DOHH2 (cell line): Measurements from ENCODE around the gene CCDC85A.

Experiments
- H3F3A ChIP-seq: fragments of 200-600 bp; sonication (generic), shearing (Covaris generic); 2 replicates; pipeline ENCODE4 v1.6.0; 2016; ENCODE audit warnings: antibody characterized with exemption, mild to moderate bottlenecking; ENCODE audit not compliant: control insufficient read depth, insufficient read depth
- H3K27ac ChIP-seq: fragments of 200-600 bp; sonication (generic); 2 replicates; pipeline ENCODE4 v1.5.1; 2014; ENCODE audit warnings: low read depth, mild to moderate bottlenecking, low read length, moderate library complexity
- H3K27me3 ChIP-seq: fragments of 200-600 bp; sonication (generic); 2 replicates; pipeline ENCODE4 v1.6.1; 2014; ENCODE audit warnings: mild to moderate bottlenecking, low read length, mixed read lengths; ENCODE audit not compliant: control insufficient read depth
- H3K36me3 ChIP-seq: fragments of 200-600 bp; sonication (generic); 2 replicates; pipeline ENCODE4 v1.6.1; 2014; ENCODE audit warnings: mild to moderate bottlenecking, low read length, moderate library complexity, mixed read lengths; ENCODE audit not compliant: control insufficient read depth
- H3K4me1 ChIP-seq: fragments of 200-600 bp; sonication (generic); 2 replicates; pipeline ENCODE4 v1.6.1; 2014; ENCODE audit warnings: mild to moderate bottlenecking, low read length, mixed read lengths; ENCODE audit not compliant: control insufficient read depth
- H3K4me2 ChIP-seq: fragments of 200-600 bp; sonication (generic); 2 replicates; pipeline ENCODE4 v1.6.0; 2014; ENCODE audit warnings: mild to moderate bottlenecking, low read length, moderate library complexity
- H3K4me3 ChIP-seq: fragments of 200-600 bp; sonication (generic); 2 replicates; pipeline ENCODE4 v1.5.1; 2014; ENCODE audit warnings: mild to moderate bottlenecking, low read length, mixed read lengths
- H3K79me2 ChIP-seq: fragments of 200-600 bp; sonication (generic); 2 replicates; pipeline ENCODE4 v1.6.1; 2014; ENCODE audit warnings: mild to moderate bottlenecking, low read length, mixed read lengths; ENCODE audit not compliant: control insufficient read depth
- H3K9me2 ChIP-seq: fragments of 200-600 bp; sonication (generic); replicated peaks from 2 replicates; pipeline ENCODE4 v1.6.1; 2014; ENCODE audit warnings: mild to moderate bottlenecking, low read length, mixed read lengths; ENCODE audit not compliant: control insufficient read depth
- H3K9me3 ChIP-seq: fragments of 200-600 bp; sonication (generic); 2 replicates; pipeline ENCODE4 v1.6.1; 2014; ENCODE audit warnings: antibody characterized with exemption, low read length, mixed read lengths; ENCODE audit not compliant: control insufficient read depth, insufficient read depth
- H4K20me1 ChIP-seq: fragments of 200-600 bp; sonication (generic); 2 replicates; pipeline ENCODE4 v1.6.0; 2014; ENCODE audit warnings: low read depth, mild to moderate bottlenecking, antibody characterized with exemption, low read length, moderate library complexity; ENCODE audit not compliant: control insufficient read depth, insufficient read depth
- EZH2phosphoT487 ChIP-seq: fragments of 200-600 bp; sonication (generic); IDR thresholded peaks from 2 replicates; pipeline ENCODE4 v1.6.1; 2017; ENCODE audit warnings: borderline replicate concordance, mild to moderate bottlenecking, antibody characterized with exemption, low read length, moderate library complexity, mixed read lengths
- TF ChIP-seq, protein P1 (sequence below): fragments of 200-600 bp; sonication (generic); IDR thresholded peaks from one replicate; pipeline ENCODE4 v1.5.1; 2014; ENCODE audit warnings: antibody characterized with exemption, mild to moderate bottlenecking, low read depth, low read length; ENCODE audit not compliant: poor library complexity, severe bottlenecking

The CCDC85A gene

DNA sequence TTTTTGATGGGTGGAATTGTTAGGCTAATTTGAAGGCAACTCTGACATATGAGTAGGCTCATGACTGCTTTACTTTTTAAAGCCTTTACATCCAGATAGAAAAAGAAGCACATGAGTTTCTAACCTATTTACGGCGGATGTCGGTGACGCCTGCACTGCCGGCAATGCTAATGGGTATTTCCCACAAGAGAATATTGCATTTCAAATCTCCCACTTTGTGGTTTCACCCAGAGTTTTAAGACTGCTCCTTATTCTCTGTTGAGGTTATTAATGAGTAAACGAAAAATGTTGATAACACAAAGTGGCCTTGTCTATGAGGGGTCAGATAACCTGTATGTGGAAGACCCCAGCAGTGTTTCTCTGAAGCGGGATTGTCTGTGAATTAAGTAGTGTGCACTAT is 14.0 kb downstream of the CCDC85A start:
- Histone ChIP-seq H3K27ac (no peak overlapping the region), H3K36me3 (no peaks in the 10 kb centered on the region), H3F3A (no peaks in the 10 kb centered on the region), H3K4me1 (no peaks in the 10 kb centered on the region), H4K20me1 (no peaks in the 10 kb centered on the region), H3K4me2 (no peak overlapping the region), H3K4me3 (no peak overlapping the region), H3K27me3 (no peaks in the 10 kb centered on the region), H3K9me3 (no peaks in the 10 kb centered on the region), H3K9me2 (no peaks in the 10 kb centered on the region), H3K79me2 (no peaks in the 10 kb centered on the region)
- no peak for TF ChIP-seq EZH2phosphoT487
- TF ChIP-seq, protein P1, sequence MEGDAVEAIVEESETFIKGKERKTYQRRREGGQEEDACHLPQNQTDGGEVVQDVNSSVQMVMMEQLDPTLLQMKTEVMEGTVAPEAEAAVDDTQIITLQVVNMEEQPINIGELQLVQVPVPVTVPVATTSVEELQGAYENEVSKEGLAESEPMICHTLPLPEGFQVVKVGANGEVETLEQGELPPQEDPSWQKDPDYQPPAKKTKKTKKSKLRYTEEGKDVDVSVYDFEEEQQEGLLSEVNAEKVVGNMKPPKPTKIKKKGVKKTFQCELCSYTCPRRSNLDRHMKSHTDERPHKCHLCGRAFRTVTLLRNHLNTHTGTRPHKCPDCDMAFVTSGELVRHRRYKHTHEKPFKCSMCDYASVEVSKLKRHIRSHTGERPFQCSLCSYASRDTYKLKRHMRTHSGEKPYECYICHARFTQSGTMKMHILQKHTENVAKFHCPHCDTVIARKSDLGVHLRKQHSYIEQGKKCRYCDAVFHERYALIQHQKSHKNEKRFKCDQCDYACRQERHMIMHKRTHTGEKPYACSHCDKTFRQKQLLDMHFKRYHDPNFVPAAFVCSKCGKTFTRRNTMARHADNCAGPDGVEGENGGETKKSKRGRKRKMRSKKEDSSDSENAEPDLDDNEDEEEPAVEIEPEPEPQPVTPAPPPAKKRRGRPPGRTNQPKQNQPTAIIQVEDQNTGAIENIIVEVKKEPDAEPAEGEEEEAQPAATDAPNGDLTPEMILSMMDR: no peak

DNA sequence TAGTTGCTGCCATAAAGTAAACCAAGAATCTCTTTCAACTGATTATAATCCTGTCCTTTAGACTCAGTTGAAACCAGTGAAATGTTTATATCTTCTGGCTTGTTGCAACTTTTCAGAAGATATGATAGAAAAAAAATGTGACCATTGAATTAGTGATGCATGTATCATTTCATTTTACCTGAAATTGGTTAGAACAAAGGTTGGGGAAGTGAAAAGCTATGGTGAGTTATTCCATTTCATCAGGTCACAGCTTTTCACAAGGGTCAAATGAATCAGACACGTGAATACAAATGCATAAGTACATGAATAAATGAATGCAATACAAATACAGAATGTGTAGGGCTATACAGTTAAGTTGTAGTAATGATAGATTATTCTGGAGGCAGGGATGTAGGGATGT is 15.1 kb downstream of the CCDC85A start:
- Histone ChIP-seq H3K4me2 (no peak overlapping the region), H3K9me3 (no peaks in the 10 kb centered on the region), H3K9me2 (no peaks in the 10 kb centered on the region), H3K79me2 (no peaks in the 10 kb centered on the region), H3K4me3 (no peak overlapping the region), H3K27ac (no peak overlapping the region), H3K27me3 (no peaks in the 10 kb centered on the region), H3K36me3 (no peaks in the 10 kb centered on the region), H4K20me1 (no peaks in the 10 kb centered on the region), H3K4me1 (no peaks in the 10 kb centered on the region), H3F3A (no peaks in the 10 kb centered on the region)
- TF ChIP-seq EZH2phosphoT487: no peak
- TF ChIP-seq, protein P1: no peak

DNA sequence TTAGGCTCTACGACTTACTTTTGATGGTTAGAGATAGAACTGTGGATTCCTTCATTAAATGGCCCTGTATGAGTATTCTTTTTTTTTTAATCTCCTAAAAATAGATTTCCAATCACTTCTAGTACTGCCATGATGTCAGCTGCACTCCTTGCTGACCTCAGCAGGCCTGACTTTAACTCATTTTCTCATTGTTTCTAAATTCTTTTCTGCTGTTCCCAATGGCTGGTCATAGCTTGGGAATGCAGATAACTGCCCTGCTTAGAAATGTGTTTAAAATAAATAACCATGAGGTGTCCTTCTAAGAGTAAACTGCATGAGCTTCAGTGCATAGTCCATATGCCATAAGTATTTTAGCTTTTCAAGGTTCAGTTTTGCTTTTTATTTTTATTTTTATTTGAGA is 15.7 kb downstream of the CCDC85A start:
- H3K79me2 ChIP-seq: no peaks in the 10 kb centered on the region
- TF ChIP-seq, protein P1: no peak
- TF ChIP-seq EZH2phosphoT487: no peak

More for the DNA sequence above, 15.7 kb downstream of the CCDC85A start:
- H3F3A ChIP-seq: no peaks in the 10 kb centered on the region
- no peaks in the 10 kb centered on the region for H4K20me1 ChIP-seq
- H3K36me3 ChIP-seq: no peaks in the 10 kb centered on the region
- no peaks in the 10 kb centered on the region for H3K9me2 ChIP-seq
- H3K27ac ChIP-seq: no peak overlapping the region
- no peaks in the 10 kb centered on the region for H3K4me1 ChIP-seq
- H3K4me3 ChIP-seq: no peak overlapping the region
- no peak overlapping the region for H3K4me2 ChIP-seq
- no peaks in the 10 kb centered on the region for H3K27me3 ChIP-seq
- no peaks in the 10 kb centered on the region for H3K9me3 ChIP-seq
